PC-9 (cell line): ENCODE data around the gene NFE2L2. TPM values are rescaled to one million over a fixed set of nuclear protein-coding genes. Genes with fewer than 3 reads are reported as not detected.
"Not testable (repeated sequence)": the region's sequence is repeated elsewhere in the genome, so short reads cannot be mapped to it uniquely, and the experiment has no call there.

Source experiments
- BruUV-seq: library from RNA; stranded (reverse); fragments of 400-500 nt; replicated peaks from 2 replicates; lab custom pipeline; 2021; lab: Mats Ljungman, UMichigan
- CTCF ChIA-PET: fragments of 300-600 bp; sonication (Branson Sonifier 250); formaldehyde crosslinking; loops from one replicate; lab custom pipeline; 2022; ENCODE audit warnings: antibody characterized with exemption; lab: Charles Lee
- POLR2A ChIA-PET: fragments of 300-600 bp; sonication (Branson Sonifier 250); formaldehyde crosslinking; loops from one replicate; lab custom pipeline; 2022; ENCODE audit warnings: antibody characterized with exemption; ENCODE audit not compliant: unreplicated experiment; lab: Charles Lee
- DNase-seq, 2 experiments: peaks; one replicate each; pipeline versions ENCODE4 v3.0.0 to v3.0.0-alpha.2; 2015 to 2022; ENCODE audit warnings: mixed read lengths in 1 of 2
- H2AFZ ChIP-seq: fragments of 200-600 bp; sonication (generic); 2 replicates; pipeline ENCODE4 v1.8.1; 2017; ENCODE audit warnings: antibody characterized with exemption
- H3F3A ChIP-seq: fragments of 200-600 bp; sonication (generic); 2 replicates; pipeline ENCODE4 v1.8.1; 2017; ENCODE audit warnings: antibody characterized with exemption, mild to moderate bottlenecking, low read depth; ENCODE audit not compliant: insufficient read depth
- H3K27ac ChIP-seq: fragments of 200-600 bp; sonication (generic); 2 replicates; pipeline ENCODE4 v1.6.1; 2016; ENCODE audit warnings: mixed run types
- H3K27me3 ChIP-seq: fragments of 200-600 bp; sonication (generic); 2 replicates; pipeline ENCODE4 v1.6.1; 2016; ENCODE audit warnings: low read depth, mixed run types; ENCODE audit not compliant: insufficient read depth
- H3K36me3 ChIP-seq: fragments of 200-600 bp; sonication (generic); 2 replicates; pipeline ENCODE4 v1.6.1; 2016; ENCODE audit warnings: low read depth, mixed run types
- H3K4me1 ChIP-seq: fragments of 200-600 bp; sonication (generic); replicated peaks from 2 replicates; pipeline ENCODE4 v1.6.1; 2016; ENCODE audit warnings: mixed run types; ENCODE audit not compliant: insufficient read depth
- H3K4me2 ChIP-seq: fragments of 200-600 bp; sonication (generic); 2 replicates; pipeline ENCODE4 v1.6.1; 2017; ENCODE audit warnings: mixed run types
- H3K4me3 ChIP-seq: fragments of 200-600 bp; sonication (generic); 2 replicates; pipeline ENCODE4 v1.6.1; 2016; ENCODE audit warnings: mixed run types
- H3K79me2 ChIP-seq: fragments of 200-600 bp; sonication (generic); 2 replicates; pipeline ENCODE4 v1.6.1; 2017; ENCODE audit warnings: low read depth, mixed run types
- H3K9me2 ChIP-seq: fragments of 200-600 bp; sonication (generic); 2 replicates; pipeline ENCODE4 v1.8.1; 2017; ENCODE audit warnings: mild to moderate bottlenecking; ENCODE audit not compliant: insufficient read depth
- H3K9me3 ChIP-seq: fragments of 200-600 bp; sonication (generic); 2 replicates; pipeline ENCODE4 v1.8.1; 2016; ENCODE audit warnings: low read depth; ENCODE audit not compliant: insufficient read depth
- H4K20me1 ChIP-seq: fragments of 200-600 bp; sonication (generic); 2 replicates; pipeline ENCODE4 v1.8.1; 2017; ENCODE audit not compliant: insufficient read depth
- CTCF ChIP-seq: fragments of 200-600 bp; sonication (generic); conservative IDR thresholded peaks from 2 replicates; pipeline ENCODE4 v1.6.1; 2017; ENCODE audit warnings: mixed run types, antibody characterized with exemption, mild to moderate bottlenecking, moderate library complexity
- EZH2 ChIP-seq: fragments of 200-600 bp; sonication (generic); IDR thresholded peaks from 2 replicates; pipeline ENCODE4 v1.8.0; 2017; ENCODE audit warnings: antibody characterized with exemption, low read depth
- intact Hi-C: fragments of 100-400 bp; cut with micrococcal nuclease; formaldehyde crosslinking; loops from one replicate; pipeline ENCODE4 v1.10.0; 2022; ENCODE audit not compliant: unreplicated experiment
- total RNA-seq: library from RNA; stranded (reverse); gene quantifications from 2 replicates; pipeline ENCODE4 v1.2.3, GENCODE V29; 2021

Gene NFE2L2
- total RNA-seq, 1 experiment from 2014 or later: 138 TPM

GRCh38 chr2:177270531-177270930, 6.0 kb upstream of the NFE2L2 start:
- Histone ChIP-seq H4K20me1 (no peaks in the 10 kb centered on the region), H3K4me2 (no peak overlapping the region), H3K4me3 (no peak overlapping the region), H3K9me2 (no peaks in the 10 kb centered on the region), H3K36me3 (no peaks in the 10 kb centered on the region), H3K27me3 (no peaks in the 10 kb centered on the region), H3F3A (peaks cover 16% of the 10 kb centered on the region), H3K4me1 (peaks cover 20% of the 10 kb centered on the region), H3K9me3 (no peaks in the 10 kb centered on the region), H3K79me2 (no peaks in the 10 kb centered on the region), H2AFZ (no peak overlapping the region), H3K27ac (no peak overlapping the region)
- no peak for TF ChIP-seq EZH2
- no peak for TF ChIP-seq CTCF
- no TSS peak for BruUV-seq
- CTCF ChIA-PET: no interaction called here
- DNase-seq: no peak
- intact Hi-C loops: no loop called here
- POLR2A ChIA-PET: no interaction called here

GRCh38 chr2:177268901-177269300, 4.4 kb upstream of the NFE2L2 start:
- Histone ChIP-seq H3K4me2 (no peak overlapping the region), H2AFZ (no peak overlapping the region), H3K27me3 (no peaks in the 10 kb centered on the region), H3K9me2 (no peaks in the 10 kb centered on the region), H3K4me1 (peaks cover 23% of the 10 kb centered on the region), H3K36me3 (no peaks in the 10 kb centered on the region), H3K9me3 (no peaks in the 10 kb centered on the region), H3F3A (peaks cover 25% of the 10 kb centered on the region), H3K4me3 (no peak overlapping the region), H4K20me1 (no peaks in the 10 kb centered on the region), H3K79me2 (peaks cover 5% of the 10 kb centered on the region), H3K27ac (no peak overlapping the region)
- BruUV-seq: no TSS peak
- intact Hi-C loops: loop anchor here (10.0 kb wide), 1 partner anchor 456 kb away; no protein-coding TSS in a partner anchor
- ChIA-PET CTCF (no interaction called here), POLR2A (no interaction called here)
- TF ChIP-seq EZH2: no peak
- TF ChIP-seq CTCF: no peak
- no peak for DNase-seq

GRCh38 chr2:177268187-177268871, 3.8 kb upstream of the NFE2L2 start:
- Histone ChIP-seq H3K4me2 (no peak overlapping the region), H3K9me2 (no peaks in the 10 kb centered on the region), H3K27ac (no peak overlapping the region), H4K20me1 (no peaks in the 10 kb centered on the region), H3K27me3 (no peaks in the 10 kb centered on the region), H2AFZ (no peak overlapping the region), H3K9me3 (no peaks in the 10 kb centered on the region), H3K79me2 (peaks cover 10% of the 10 kb centered on the region), H3K36me3 (no peaks in the 10 kb centered on the region), H3K4me1 (peaks cover 23% of the 10 kb centered on the region), H3K4me3 (no peak overlapping the region), H3F3A (peaks cover 25% of the 10 kb centered on the region)
- no TSS peak for BruUV-seq
- intact Hi-C loops: loop anchor here (10.0 kb wide), 1 partner anchor 456 kb away; no protein-coding TSS in a partner anchor
- DNase-seq: no peak
- POLR2A ChIA-PET: interaction anchor here (0.7 kb wide), 1 partner anchor 125 kb away, joined by 3 read pairs; no protein-coding TSS in a partner anchor
- CTCF ChIA-PET: no interaction called here
- TF ChIP-seq CTCF (no peak), EZH2 (no peak)

GRCh38 chr2:177266955-177267354, 2.4 kb upstream of the NFE2L2 start:
- Histone ChIP-seq H3F3A (peaks cover 37% of the 10 kb centered on the region), H3K79me2 (peaks cover 24% of the 10 kb centered on the region), H3K4me1 (peaks cover 28% of the 10 kb centered on the region), H4K20me1 (peaks cover 13% of the 10 kb centered on the region), H3K36me3 (peaks cover 10% of the 10 kb centered on the region), H2AFZ (0 out of 2 replicates have a peak overlapping the region, but pooled peaks have one; percentile 84), H3K27ac (peak overlapping the region; percentile 97), H3K4me2 (peak overlapping the region; percentile 94)
- ChIA-PET POLR2A (interaction anchor here (0.6 to 0.7 kb wide), 5 partner anchors 41 to 998 kb away, joined by 3 to 11 read pairs (median 4); partner anchors contain the start of gene MTX2), CTCF (interaction anchor here (1.2 to 1.5 kb wide), 2 partner anchors 30 to 102 kb away, joined by 3 to 7 read pairs; no protein-coding TSS in a partner anchor)
- not testable (repeated sequence) for H3K4me3 ChIP-seq, H3K27me3 ChIP-seq, BruUV-seq, H3K9me2 ChIP-seq, H3K9me3 ChIP-seq, DNase-seq
- intact Hi-C loops: loop anchor here (10.0 kb wide), 1 partner anchor 458 kb away; no protein-coding TSS in a partner anchor
